ENCODE data around the gene OR52R1.

DNA sequence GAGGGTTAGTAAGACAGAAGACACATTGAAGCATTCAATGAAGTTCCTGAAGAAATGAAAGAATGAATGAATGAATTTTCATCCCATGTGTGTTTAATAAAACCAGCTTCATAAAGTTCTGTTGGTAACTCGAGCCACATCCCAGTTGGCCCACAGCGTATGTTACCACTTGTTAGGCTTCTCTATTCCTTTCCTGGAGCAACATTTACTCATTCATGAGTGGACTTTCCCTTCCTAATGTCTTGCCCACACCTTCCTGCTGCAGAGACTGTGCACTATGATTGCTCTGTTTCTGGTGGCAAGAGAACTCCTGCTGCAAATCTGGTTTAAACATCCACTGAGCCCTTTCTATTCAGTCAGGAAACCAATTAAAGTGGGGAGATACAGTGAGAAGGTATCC is 7.0 kb downstream of the OR52R1 start:
- TF ChIP-seq, protein P1, sequence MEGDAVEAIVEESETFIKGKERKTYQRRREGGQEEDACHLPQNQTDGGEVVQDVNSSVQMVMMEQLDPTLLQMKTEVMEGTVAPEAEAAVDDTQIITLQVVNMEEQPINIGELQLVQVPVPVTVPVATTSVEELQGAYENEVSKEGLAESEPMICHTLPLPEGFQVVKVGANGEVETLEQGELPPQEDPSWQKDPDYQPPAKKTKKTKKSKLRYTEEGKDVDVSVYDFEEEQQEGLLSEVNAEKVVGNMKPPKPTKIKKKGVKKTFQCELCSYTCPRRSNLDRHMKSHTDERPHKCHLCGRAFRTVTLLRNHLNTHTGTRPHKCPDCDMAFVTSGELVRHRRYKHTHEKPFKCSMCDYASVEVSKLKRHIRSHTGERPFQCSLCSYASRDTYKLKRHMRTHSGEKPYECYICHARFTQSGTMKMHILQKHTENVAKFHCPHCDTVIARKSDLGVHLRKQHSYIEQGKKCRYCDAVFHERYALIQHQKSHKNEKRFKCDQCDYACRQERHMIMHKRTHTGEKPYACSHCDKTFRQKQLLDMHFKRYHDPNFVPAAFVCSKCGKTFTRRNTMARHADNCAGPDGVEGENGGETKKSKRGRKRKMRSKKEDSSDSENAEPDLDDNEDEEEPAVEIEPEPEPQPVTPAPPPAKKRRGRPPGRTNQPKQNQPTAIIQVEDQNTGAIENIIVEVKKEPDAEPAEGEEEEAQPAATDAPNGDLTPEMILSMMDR (IDR thresholded peaks at IDR 0.05; ENCODE audit: insufficient read depth, low read length) = no peak
- TF ChIP-seq POLR2AphosphoS5 (IDR thresholded peaks at IDR 0.05; ENCODE audit: low read depth) = no peak

All from HL-60 (cell line).